ENCODE results near the gene ARHGEF28. TPM values are rescaled to one million over a fixed set of nuclear protein-coding genes. Genes with fewer than 3 reads are reported as not detected.

The ARHGEF28 gene
- total RNA-seq, 1 experiment from 2014 or later: 0.57 TPM

DNA sequence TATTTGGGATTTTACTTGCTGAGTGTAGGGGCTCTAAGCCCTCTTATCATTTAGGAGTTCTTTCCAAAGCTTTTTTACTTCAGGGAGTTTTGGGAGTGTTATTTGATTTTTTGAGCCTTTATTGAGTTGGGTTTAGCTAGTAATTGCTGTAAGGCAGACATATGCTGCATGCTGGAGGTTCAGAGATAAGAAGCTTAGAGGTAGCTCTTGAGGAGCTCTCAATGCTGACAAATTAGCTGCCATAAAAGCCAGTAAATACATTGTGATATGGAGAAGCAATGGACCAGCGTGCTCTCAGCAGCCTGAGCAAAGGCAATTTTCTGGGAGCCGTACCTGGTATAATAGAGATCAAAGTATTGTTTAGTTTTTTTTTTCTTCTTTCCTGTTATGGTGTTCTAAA is 11.6 kb downstream of the ARHGEF28 start:
- Histone ChIP-seq H3T11ph (ENCODE audit: low read length) (no peak overlapping the region), H4K5ac (ENCODE audit: insufficient read length, low read depth, low read length) (no peak overlapping the region), H3K9ac (ENCODE audit: extremely low read depth, insufficient read length, low read length) (no peak overlapping the region), H3K27ac (ENCODE audit: insufficient read length, low read depth, low read length) (no peak overlapping the region), H2BK120ac (ENCODE audit: low read depth, low read length, poor library complexity, severe bottlenecking) (no peak overlapping the region), H3K79me2 (ENCODE audit: insufficient read depth, low read length) (no peaks in the 10 kb centered on the region), H3K4me2 (ENCODE audit: insufficient read depth, insufficient read length, low read length) (no peak overlapping the region), H2AK5ac (ENCODE audit: insufficient read length, low read length) (no peak overlapping the region), H2BK12ac (ENCODE audit: insufficient read length, low read depth, low read length) (no peak overlapping the region), H3K4me1 (ENCODE audit: insufficient read depth, low read length) (no peaks in the 10 kb centered on the region), H2BK5ac (ENCODE audit: insufficient read length, low read length) (no peak overlapping the region), H3K27me3 (ENCODE audit: insufficient read depth, low read length) (no peaks in the 10 kb centered on the region), H3K79me1 (ENCODE audit: insufficient read depth, low read depth, low read length, poor library complexity, severe bottlenecking) (no peaks in the 10 kb centered on the region), H4K91ac (ENCODE audit: insufficient read length, low read depth, low read length) (no peak overlapping the region), H4K8ac (replicated peaks; ENCODE audit: insufficient read length, low read depth, low read length) (no peak overlapping the region), H2BK20ac (ENCODE audit: low read depth, low read length, poor library complexity, severe bottlenecking) (no peak overlapping the region), H4K20me1 (ENCODE audit: control insufficient read depth, insufficient read depth, insufficient read length) (no peaks in the 10 kb centered on the region), H3K23ac (ENCODE audit: insufficient read length, low read depth, low read length) (no peak overlapping the region), H3K56ac (ENCODE audit: insufficient read length, low read depth, low read length) (no peak overlapping the region), H2AFZ (ENCODE audit: low read length) (no peak overlapping the region), H3K23me2 (ENCODE audit: insufficient read length, low read depth, low read length, poor library complexity, severe bottlenecking) (no peaks in the 10 kb centered on the region), H3K18ac (ENCODE audit: insufficient read length, low read depth, low read length) (no peak overlapping the region), H3K4ac (ENCODE audit: low read depth, low read length) (no peak overlapping the region), H3K9me3 (ENCODE audit: control insufficient read depth, low read depth, low read length) (no peaks in the 10 kb centered on the region), H2BK15ac (ENCODE audit: low read depth, low read length) (no peak overlapping the region), H3K14ac (ENCODE audit: insufficient read depth, low read length) (no peak overlapping the region)
- H3K36me3 Mint-ChIP-seq (ENCODE audit: insufficient read depth in 1 of 3, low read depth in 3 of 3): no peaks in the 10 kb centered on the region
- no peak for DNase-seq
- no peak overlapping the region for H3K4me3 Mint-ChIP-seq
- H3K27ac Mint-ChIP-seq: no peak overlapping the region
- peaks cover 13 to 18% of the 10 kb centered on the region in 2 experiments for H3K4me1 Mint-ChIP-seq
- TF ChIP-seq, protein P1, sequence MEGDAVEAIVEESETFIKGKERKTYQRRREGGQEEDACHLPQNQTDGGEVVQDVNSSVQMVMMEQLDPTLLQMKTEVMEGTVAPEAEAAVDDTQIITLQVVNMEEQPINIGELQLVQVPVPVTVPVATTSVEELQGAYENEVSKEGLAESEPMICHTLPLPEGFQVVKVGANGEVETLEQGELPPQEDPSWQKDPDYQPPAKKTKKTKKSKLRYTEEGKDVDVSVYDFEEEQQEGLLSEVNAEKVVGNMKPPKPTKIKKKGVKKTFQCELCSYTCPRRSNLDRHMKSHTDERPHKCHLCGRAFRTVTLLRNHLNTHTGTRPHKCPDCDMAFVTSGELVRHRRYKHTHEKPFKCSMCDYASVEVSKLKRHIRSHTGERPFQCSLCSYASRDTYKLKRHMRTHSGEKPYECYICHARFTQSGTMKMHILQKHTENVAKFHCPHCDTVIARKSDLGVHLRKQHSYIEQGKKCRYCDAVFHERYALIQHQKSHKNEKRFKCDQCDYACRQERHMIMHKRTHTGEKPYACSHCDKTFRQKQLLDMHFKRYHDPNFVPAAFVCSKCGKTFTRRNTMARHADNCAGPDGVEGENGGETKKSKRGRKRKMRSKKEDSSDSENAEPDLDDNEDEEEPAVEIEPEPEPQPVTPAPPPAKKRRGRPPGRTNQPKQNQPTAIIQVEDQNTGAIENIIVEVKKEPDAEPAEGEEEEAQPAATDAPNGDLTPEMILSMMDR (conservative IDR thresholded peaks at IDR 0.05): no peak
- no CpG with 5 or more reads among the region's 2 CpGs for WGBS (ENCODE audit: extremely low coverage, insufficient read length, low lambda C conversion rate)
- peaks cover 20% of the 10 kb centered on the region for H3K27me3 Mint-ChIP-seq (ENCODE audit: low read depth)
- no peaks in the 10 kb centered on the region for H3K9me3 Mint-ChIP-seq
